GM19455 (cell line): ENCODE measurements around the gene CELSR1.
"Not testable (repeated sequence)": the region's sequence is repeated elsewhere in the genome, so short reads cannot be mapped to it uniquely, and the experiment has no call there.

Source experiments
- ATAC-seq: cut with Tn5 transposase; IDR thresholded peaks from one replicate; pipeline ENCODE4 v1.9.1; 2021; ENCODE audit not compliant: unreplicated experiment

CELSR1 gene

DNA sequence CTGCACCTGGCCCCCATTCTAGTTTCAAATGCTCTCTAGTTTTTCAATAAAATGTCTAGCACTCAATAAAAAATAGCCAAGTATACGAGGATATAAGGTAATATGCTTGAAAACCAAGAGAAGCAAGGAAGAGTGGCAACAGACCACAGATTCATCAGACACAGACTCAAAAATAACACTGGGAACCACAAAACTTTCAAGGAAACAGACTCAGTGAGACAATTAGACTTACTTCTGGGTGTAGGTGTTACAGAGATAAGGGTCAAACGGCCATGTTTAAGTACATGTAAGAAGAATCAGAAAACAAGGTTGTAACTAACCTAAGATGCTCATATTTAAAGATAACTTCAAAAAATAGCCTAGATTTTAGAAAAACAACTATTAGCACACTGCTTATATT, 134.9 kb downstream of the CELSR1 start:
- no peak for ATAC-seq

DNA sequence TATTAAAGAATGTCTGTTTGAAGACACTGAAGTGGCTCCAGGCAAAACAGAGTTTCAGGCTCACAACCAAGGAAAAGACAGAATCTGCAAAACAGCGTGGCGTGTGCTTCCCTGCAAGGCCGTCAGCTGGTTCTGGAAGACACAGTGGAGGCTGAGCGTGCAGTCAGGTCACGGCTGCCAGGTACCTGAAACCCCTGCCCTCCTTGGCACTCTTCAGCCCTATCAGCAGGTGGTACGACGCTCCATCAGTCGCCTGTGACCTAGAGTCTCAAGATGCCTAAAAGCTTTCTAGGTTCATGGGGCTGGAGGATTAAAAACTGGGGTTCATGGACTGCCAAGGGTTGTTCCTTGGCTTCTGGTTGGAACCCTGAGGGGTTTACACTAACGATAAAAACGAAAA, 136.1 kb downstream of the CELSR1 start:
- no peak for ATAC-seq

DNA sequence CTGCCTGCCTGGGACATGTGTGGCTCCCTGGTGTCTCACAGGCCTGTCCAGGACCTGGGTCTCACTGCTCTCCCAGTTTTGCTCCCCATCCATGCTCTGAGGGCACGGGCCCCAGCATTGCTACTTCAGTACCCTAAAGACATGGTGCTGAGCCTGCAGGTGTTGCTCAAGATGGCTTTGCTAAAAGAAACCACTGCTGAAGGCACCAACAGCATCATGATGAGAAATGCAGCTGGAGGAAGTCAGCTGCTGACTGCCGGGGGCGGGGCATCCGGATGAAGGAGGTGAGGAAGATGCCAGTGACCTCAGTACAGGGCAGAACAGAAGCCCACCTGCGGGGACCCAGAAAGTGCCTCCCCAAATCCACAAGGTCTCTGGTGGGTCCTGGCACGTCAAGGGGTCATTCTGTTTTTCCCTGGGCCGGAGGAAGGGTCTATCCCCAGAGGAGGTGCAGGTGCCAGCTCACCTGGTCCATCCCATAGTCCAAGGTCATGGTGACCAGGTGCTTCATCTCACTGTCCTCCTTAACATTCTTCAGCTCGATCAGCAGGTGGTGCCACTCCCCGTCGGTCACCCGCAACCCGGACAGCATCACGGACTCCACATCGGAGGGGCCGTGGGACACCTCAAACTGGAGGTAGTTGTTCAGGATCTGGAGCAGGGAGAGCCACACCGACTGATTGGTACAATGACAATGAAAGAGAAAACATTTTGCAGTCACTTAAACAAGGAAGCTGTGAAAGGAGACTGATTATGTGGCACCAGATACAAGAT, 138.0 kb downstream of the CELSR1 start:
- ATAC-seq: no peak

DNA sequence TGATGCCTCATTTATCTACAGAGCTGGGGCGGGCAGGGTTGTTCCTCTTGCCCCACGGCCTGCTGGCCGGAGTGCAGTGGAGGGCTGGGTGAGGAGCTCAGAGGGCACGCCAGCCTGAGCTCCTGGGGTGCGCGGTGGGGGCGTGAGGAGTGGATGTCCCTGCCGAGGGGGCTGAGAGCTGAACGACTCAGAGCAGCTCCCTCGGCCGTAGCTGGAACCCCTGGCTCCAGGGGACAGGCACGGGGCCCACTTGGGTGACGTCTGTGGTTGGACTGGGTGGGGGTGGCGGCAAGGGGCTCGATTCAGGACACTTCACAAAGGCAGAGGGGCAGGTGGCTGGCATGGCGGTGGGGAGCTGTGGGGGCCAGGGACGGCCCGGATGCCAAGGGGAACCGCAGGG, 139.5 kb downstream of the CELSR1 start:
- ATAC-seq: no peak

DNA sequence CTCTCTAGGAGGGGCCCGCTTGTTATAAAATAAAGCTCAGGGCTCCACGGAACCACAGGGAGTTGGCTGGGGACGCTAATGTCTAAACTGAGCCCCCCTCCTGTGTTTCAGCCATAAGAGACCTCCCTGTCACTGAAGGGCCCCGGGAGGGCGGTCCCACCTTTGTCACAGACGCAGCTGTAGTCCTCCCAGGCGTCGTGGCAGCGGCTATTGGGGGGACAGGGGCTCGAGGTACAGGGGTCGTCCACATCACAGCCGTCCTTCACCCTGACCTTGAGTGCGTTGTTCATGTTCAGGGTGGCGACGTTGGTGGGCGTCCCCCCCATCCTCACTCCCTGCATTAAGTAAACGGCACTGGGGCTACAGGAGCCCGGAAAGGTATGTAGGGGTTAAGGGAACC, 139.9 kb downstream of the CELSR1 start:
- ATAC-seq: no peak

DNA sequence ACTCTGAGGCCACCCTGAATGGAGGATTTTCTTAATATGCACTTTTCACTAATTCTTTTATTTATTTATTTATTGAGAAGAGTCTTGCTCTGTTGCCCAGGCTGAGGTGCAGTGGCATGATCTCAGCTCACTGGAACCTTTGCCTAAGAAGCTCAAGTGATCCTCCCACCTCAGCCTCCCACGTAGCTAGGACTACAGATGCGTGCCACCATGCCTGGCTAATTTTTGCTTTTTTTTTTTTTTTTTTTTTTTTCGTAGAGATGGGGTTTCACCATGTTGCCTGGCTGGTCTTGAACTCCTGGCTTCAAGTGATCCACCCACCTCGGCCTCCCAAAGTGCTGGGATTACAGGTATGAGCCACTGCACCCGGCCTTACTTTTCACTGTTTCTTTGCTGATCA, 140.4 kb downstream of the CELSR1 start:
- ATAC-seq: not testable (repeated sequence)

DNA sequence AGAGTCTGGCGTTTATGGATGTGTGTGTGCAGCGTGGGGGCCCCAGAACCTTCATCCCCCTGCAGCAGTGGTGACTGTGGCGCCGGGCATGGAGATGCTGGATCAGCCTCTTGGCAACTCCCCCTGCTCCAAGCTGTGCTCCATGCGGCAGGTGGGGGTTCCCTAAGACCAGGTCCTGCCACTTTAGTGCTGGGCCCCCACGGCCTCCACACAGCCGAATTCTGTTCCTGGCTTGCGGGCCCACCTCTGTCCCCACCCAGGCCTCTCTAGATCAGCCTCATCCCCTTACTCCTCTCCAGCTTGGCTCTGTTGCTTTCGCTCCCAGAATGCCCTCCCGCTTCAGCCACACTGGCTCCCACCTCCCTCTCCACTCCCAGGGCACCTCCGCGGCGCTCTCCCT, 142.3 kb downstream of the CELSR1 start:
- ATAC-seq: no peak

DNA sequence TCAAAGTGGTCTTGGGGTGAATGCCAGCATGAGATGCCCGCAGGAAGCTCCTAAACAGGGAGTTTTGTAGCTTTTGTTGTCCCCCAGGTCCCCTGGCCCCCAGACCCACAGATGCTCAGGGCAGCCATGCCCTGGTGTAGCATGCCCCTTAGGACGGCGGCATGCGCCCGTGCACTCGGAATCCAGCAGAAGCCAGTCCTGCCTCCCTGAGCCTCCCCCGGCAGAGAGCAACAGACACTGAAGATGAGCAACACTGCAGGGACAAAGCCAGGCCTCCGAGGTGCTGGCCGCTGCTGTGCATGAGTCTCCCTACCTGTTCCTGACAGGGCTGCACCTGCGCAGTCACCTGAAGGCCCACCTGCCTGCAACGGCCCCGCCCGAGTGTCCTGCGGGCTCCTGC, 142.8 kb downstream of the CELSR1 start:
- no peak for ATAC-seq

DNA sequence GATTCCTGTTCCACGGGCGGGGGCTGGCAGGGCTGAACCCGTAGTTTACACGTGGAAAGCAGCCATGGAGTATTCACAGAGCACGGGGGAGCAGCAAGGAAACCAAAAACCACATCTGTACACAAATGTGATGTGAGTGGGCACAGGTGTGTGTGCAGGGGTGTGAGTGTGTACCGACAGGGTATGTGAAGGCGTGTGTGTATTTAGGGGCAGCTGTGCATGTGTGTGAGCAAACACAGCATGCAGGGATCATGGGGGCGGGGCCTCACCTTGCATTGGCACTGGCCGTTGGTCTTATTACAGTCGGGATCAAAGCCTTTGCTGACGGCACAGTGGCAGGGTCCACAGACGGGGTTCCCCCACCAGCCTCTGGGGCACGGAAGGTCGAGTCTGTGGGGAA, 143.5 kb downstream of the CELSR1 start:
- no peak for ATAC-seq

DNA sequence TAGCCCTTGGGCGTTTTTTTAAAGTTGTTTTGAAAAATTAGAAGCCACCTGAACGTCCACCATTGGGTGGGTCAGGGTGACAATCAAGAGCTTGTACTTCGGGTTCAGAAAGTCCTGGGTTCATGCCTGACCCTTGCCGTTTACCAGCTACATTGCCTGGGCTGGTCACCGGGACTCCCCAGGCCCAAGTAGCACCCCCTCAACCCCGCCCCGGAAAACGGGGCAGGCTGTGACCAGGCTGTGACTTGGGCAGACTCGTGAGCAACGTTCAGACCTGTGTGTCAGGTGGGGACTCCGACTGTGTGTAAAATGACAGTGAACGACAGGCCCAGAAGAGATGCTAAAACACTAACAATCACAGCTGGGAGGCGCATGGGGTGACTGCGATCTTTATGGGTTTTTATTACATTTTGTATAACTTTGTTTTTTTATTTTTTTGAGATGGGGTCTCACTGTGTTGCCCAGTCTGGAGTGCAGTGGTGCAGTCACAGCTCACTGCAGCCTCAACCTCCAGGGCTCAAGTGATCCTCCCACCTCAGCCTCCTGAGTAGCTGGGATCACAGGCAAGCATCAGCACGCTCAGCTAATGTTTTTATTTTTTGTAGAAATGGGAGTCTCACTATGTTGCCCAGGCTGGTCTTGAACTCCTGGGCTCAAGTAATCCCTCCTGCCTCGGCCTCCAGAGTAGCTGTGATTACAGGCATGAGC, 145.1 kb downstream of the CELSR1 start:
- ATAC-seq: no peak

DNA sequence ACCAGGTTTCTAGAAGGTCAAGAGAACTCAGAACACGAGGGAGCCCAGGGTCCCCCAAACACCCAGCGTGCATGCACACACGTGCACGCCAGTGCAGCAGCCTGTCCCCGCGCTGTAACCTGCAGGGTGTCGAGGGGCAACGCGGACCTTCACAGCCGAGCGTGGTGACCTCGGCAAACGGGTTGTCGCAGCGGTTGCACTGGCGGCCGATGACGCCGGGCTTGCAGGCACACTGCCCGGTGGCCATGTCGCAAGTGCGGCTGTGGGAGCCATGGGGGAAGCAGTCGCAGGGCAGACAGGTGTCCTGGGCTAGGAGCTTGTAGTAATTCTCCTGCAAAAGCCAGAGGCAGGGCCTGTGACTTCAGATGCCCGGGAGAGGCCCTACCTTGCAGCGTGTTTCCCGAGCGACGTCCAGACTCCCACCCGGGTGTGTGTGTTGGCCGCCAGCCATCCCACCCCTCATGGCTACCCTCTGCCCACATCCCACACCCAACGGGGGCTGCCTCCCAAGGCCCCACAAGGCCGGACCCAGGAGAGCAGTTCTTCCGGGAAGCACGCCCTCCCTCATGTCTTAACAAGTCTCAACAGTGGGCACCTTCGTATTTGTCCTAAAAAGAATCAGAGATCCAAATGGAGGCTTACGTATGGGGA, 145.8 kb downstream of the CELSR1 start:
- ATAC-seq: no peak

DNA sequence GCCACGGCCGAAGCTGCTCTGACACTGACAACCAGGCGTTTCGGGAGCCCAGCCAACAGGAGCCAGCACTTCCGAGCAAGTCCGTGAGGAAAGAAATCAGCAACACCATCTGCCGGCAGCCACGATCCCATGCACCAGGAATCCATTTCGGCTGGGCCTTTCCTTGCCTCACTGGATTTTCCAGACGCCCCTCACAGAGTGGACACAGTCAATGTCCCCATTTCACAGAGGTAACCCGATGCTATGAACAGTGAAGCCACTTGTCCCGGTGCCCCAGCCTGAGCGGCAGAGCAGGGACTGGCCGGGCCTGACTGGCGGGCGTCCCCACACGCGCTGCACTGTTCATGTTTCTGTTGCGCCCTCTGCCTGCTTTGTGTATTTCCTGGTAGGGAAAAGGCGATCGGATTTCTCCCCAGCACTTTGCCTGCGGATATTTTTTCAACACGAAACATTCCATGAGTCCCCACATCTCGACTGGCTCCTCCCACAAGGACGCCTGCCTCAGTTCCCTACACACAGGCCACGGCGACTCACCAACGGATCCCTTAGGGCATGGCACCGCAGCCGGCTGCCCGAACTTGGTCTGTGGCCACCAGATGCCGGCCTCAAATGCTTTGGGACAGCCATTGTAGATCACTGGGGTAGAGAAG, 146.6 kb downstream of the CELSR1 start:
- ATAC-seq: no peak

DNA sequence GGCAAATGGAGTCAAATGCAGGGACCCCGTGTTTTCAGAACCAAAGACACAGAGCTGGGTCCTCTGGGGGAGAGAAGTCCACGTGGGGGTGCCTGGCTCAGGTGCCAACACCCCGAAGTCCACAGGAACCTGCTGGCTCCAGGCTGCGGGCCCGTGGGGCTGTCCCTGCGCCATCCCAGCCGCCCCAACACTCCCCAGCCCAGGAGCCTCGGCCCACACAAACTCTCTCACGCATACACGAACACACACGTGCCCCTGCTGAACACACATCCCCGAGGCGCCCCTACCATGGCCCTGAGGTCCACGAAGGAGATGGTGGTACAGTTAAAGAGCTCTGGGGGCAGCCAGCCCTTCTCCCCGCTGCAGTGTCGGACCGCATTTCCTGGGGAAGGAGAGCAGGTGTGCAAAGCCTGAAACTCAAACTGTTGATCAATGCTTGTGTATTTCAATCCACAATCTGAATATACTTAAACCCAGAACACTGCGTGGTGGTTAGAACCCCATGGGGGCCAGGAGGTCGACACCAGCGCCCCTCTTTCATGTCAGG, 147.2 kb downstream of the CELSR1 start:
- no peak for ATAC-seq

DNA sequence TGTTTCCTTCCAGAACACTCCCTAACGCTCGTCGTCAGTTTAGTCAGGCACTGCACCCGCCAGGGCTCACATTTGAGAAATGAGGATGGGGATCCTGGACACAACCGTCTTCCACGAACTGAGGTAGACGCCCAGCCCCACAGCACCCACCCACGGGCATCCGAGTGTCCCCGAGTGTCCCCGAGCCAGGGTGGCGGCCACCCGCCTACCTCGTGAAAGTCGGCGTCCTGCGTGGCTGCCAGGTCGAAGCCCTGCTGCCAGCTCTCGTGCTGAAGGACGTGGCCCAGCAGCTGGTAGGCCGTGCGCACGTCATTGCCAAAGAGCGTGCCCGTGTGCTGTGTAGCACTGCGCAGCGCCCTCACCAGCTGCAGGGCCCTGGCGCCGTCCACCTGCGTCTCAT, 148.3 kb downstream of the CELSR1 start:
- ATAC-seq: no peak

DNA sequence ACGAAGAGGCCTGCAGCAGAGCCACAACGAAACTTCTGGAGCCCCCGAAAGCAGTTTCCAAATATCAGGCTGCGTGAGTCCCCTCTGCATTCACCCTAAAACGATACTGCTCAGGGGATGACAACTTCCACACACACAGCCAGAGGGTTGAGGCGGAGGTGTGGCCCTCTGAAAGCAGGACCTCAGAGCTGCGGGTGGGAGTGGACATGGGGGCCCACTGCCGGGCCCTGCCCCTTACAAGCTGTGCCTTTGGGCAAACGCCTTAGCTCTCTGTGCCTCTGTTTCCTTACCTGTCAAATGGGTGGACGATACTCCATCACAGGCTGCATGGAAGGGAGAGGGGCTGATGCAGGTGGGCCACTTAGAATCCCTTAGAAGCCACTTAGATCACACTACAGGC, 148.8 kb downstream of the CELSR1 start:
- no peak for ATAC-seq

DNA sequence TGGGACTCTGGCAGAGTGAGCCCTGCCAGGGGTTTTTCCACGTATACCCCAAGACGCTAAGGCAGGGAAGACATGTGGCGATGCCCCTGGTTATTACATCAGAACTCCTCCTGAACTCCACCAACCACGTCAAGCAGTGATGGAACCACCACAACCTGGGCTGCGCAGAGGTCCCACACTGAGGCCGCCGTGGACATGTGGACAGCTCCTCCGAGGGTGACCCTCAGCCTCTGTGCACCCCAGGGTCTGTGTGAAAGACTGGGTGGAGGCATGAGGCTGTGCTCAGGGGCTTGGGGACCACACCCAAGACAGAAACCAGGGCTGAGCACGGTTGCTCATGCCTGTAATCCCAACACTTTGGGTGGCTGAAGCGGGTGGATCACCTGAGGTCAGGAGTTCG, 149.7 kb downstream of the CELSR1 start:
- no peak for ATAC-seq

DNA sequence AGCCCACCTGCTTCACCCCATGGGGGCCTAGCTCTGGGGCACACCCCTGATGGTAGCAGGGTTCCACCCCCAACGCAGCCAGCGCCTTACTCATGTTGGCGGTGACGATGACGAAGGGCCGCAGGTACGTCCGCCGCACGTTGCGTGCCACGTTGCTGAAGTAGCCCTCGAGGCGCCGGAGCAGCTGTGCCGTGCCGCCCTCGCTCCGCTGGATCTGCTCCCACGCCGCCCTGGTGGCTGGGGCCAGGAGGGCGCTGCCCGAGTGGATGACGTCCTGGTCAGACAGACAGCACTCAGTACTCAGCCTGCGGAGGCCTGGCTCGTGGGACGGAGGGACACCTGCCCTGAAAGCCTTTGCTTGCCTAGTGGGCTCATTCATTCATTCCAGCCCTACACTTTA, 151.1 kb downstream of the CELSR1 start:
- ATAC-seq: no peak

DNA sequence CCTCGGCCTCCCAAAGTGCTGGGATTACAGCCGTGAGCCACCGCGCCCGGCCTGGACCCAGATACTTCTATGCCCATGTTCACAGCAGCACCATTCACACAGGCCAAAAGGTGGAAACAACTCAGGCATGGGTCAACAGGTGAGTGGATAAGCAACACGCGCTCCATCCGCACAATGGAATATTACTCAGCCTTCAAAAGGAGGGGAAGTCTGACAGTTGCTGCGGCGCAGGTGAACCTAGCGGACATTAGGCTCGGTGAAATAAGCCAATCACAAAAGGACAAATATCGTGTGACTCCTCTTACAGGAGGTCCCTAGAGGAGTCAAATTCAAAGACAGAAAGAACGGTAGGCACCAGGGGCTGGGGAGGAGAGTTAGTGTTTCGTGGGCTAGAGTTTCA, 154.9 kb downstream of the CELSR1 start:
- no peak for ATAC-seq

DNA sequence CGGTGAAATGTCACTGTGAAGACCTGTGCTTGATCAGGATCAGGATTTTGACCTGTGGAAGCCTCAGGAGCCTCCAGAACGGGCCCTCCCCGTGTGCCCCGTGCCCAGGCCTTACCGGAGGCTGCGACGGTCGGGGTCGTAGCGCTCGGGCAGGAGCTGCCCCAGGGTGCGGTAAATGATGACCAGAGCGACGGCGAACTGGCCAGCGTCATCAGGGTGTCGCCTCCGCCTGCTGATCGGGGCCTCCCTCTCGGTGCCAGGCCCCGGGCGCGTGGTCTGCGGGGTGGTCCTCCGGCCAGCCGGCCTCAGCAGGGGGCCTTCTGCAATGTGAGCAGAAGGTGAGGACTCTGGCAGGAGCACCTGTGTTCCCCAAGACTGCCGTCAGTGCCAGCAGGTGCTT, 155.7 kb downstream of the CELSR1 start:
- ATAC-seq: no peak

DNA sequence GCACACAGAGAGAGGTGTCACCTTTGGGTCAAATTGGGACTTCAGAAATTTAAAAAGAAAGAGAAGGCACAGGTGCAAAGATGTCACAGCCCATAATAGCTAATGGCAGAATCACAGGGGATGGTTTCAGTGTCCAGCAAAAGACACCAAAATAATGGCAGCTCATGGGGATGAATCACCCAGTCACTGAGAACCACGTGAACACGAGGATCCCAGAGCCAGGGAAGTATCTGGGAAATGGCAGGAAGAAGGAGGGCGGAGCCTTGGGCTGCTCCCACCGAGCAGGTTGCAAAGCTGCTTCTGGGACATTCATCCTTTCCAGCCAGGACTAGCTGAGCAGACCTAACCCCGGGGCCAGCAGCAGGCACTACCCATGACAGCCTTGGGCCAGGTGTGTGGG, 156.3 kb downstream of the CELSR1 start:
- ATAC-seq: no peak

DNA sequence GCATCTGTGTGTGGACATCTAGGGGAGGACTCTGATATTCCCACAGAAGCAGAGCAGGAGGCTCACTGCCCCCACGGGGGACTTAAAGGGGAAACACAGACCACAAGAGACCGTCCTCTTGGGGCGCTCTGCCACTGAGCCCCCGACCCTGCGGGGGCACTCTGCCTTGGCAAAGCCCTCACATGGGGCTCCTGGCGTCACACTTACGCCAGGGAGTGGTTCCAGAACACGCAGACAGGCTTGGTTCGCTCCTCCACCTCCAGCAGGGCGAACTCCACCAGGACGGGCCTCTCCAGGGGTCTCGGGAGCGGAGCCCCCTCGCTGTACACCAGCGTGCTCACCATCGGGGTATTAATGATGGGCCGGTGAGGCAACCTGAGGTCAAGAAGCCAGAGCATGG, 156.8 kb downstream of the CELSR1 start:
- no peak for ATAC-seq
